ENCODE measurements around the gene ALDH1A3.

The ALDH1A3 gene

DNA sequence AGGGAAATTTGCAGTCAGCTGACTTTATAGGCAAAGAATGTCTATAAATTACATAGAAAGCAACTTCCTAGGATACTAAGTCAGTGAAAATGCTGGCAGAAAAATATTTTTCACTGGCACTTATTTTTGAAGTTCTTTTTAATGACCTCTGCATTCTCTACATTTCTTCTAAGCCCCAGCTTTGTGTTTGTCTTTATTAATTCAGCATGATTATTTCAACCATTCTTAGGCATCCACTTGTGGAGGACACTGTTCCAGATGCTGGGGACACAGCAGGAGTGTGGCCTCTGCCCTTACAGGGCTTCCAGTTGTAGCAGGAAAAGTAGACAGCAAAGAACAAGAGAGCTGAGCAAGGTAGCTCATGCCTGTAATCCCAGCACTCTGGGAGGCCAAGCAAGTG is 54.5 kb downstream of the ALDH1A3 start:
- no peaks in the 10 kb centered on the region for H3K36me3 ChIP-seq (ENCODE audit: insufficient read depth, low read length)
- no peak overlapping the region for H3K4me2 ChIP-seq (ENCODE audit: low read length)
- H3K4me3 ChIP-seq (ENCODE audit: low read length), result no peak overlapping the region
- no peaks in the 10 kb centered on the region for H3K27me3 ChIP-seq (ENCODE audit: control insufficient read depth, insufficient read depth, low read length)
- H3K9me3 ChIP-seq (replicated peaks; ENCODE audit: low read length), result no peaks in the 10 kb centered on the region
- peaks cover 8% of the 10 kb centered on the region for H3K4me1 ChIP-seq (ENCODE audit: control insufficient read depth, insufficient read depth, low read length)
- H3K9ac ChIP-seq (ENCODE audit: low read depth, low read length), result no peak overlapping the region

DNA sequence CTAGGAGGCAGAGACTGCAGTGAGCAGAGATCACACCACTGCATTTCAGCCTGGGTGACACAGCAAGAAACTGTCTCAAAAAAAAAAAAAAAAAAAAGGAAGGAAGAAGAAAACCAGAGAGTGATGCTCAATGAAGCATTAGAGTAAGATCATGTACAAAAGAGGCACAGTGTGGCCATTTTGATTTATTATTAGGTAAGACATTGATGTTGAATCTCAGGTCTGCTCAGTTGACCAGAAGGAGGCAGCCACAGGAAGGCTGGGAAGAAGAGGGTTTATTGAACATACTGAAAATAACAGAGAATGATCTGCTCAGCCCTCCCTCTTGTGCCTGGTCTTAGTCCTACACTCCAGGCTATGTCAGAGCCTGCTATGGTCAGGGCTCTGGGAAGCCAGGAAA is 55.1 kb downstream of the ALDH1A3 start:
- H3K36me3 ChIP-seq (ENCODE audit: insufficient read depth, low read length), result no peaks in the 10 kb centered on the region

DNA sequence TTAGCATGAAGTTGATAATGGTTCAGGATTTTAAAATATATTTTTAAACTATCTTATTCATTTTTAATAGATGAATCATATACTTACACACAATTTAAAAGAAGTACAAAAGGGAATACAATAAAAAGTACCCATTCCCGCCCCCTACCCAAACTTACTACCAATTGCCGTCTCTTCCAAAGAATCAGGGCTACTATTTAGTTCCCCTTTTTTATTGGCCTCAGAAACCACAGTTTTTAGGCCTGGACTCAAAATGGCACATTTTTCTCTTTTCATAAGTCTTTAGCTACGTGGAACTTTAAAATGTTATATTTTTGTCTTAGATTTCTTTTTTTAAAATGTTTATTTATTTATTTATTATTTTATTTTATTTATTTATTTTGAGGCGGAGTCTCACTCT is 57.5 kb downstream of the ALDH1A3 start:
- peaks cover 8% of the 10 kb centered on the region for H3K4me1 ChIP-seq (ENCODE audit: control insufficient read depth, insufficient read depth, low read length)
- no peaks in the 10 kb centered on the region for H3K9me3 ChIP-seq (replicated peaks; ENCODE audit: low read length)
- H3K4me2 ChIP-seq (ENCODE audit: low read length), result no peak overlapping the region
- H3K9ac ChIP-seq (ENCODE audit: low read depth, low read length), result no peak overlapping the region
- H3K4me3 ChIP-seq (ENCODE audit: low read length), result no peak overlapping the region
- H3K27me3 ChIP-seq (ENCODE audit: control insufficient read depth, insufficient read depth, low read length), result no peaks in the 10 kb centered on the region
- H3K36me3 ChIP-seq (ENCODE audit: insufficient read depth, low read length), result no peaks in the 10 kb centered on the region

More for the DNA sequence above, 55.1 kb downstream of the ALDH1A3 start:
- no peak overlapping the region for H3K4me3 ChIP-seq (ENCODE audit: low read length)
- no peak overlapping the region for H3K9ac ChIP-seq (ENCODE audit: low read depth, low read length)
- H3K4me2 ChIP-seq (ENCODE audit: low read length), result no peak overlapping the region
- H3K9me3 ChIP-seq (replicated peaks; ENCODE audit: low read length), result no peaks in the 10 kb centered on the region
- H3K4me1 ChIP-seq (ENCODE audit: control insufficient read depth, insufficient read depth, low read length), result peaks cover 8% of the 10 kb centered on the region
- H3K27me3 ChIP-seq (ENCODE audit: control insufficient read depth, insufficient read depth, low read length), result no peaks in the 10 kb centered on the region

DNA sequence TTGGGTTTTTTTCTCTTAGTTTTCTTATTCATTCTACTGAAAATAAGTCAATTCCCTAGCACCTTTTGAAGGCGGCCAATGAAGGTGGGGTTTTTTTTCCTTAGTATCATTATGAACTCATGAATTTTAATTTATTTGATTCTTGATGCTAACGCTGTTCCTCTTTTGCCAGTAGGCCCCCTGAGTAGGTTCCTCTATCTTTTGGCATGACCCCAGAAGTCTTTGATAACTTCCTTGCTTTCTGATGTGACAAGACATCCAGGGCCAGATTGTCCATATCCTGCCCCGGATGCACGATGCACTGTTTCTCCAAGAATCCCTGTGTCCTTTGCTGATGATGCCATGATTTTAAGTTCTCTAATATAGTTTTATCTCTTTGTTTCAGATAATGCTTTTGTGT is 60.2 kb downstream of the ALDH1A3 start:
- H3K4me1 ChIP-seq (ENCODE audit: control insufficient read depth, insufficient read depth, low read length), result peaks cover 7% of the 10 kb centered on the region
- no peak overlapping the region for H3K4me2 ChIP-seq (ENCODE audit: low read length)
- no peak overlapping the region for H3K4me3 ChIP-seq (ENCODE audit: low read length)
- H3K36me3 ChIP-seq (ENCODE audit: insufficient read depth, low read length), result no peaks in the 10 kb centered on the region
- no peaks in the 10 kb centered on the region for H3K27me3 ChIP-seq (ENCODE audit: control insufficient read depth, insufficient read depth, low read length)
- no peaks in the 10 kb centered on the region for H3K9me3 ChIP-seq (replicated peaks; ENCODE audit: low read length)
- H3K9ac ChIP-seq (ENCODE audit: low read depth, low read length), result no peak overlapping the region

DNA sequence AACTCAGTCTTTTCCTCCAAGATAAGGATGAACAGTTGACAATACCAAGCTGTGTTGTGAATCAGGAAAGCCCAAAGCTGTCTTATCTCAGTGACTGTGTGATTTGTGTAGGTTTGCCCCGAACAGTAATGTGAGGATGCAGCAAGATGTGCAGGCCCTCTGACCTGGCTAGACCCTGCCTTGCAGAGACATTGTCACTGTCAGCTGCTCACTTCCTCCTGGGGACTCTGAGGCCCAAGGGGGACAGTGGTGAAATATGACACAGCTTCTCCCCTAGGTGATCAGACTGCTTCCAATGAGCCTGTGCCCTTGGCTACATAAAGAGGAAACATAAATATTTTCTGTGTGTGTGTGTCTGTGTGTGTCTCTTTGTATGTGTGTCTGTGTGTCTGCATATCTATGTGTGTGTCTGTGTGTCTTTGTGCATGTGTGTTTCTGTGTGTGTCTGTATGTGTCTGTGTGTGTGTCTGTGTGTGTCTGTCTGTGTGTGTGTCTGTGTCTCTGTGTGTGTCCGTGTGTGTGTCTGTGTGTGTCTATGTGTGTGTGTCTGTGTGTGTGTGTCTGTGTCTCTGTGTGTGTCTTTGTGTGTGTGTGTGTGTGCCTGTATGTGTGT is 61.2 kb downstream of the ALDH1A3 start:
- Histone ChIP-seq H3K9ac (ENCODE audit: low read depth, low read length) (no peak overlapping the region), H3K4me3 (ENCODE audit: low read length) (no peak overlapping the region)

DNA sequence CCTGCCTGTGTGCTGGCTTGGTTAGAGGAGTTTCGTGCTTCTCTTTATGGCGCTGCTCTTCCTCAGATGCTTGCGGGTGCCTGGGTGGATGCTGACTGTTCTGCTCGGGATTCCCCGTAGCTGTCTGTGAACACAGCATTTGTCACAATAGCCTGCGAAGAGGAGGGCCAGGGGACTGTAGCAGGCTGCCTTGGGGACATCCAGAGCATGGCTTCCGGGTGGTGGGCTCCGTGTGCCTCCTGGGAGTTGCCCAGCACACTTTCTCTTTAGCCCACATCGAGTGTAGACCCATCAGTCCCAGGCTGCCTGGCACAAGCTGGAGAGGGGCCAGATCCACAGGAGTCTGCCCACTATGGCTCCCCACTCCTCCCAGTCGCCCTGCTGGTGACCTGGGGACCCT is 61.9 kb downstream of the ALDH1A3 start:
- H3K9ac ChIP-seq (ENCODE audit: low read depth, low read length), result no peak overlapping the region
- no peak overlapping the region for H3K4me3 ChIP-seq (ENCODE audit: low read length)
- peaks cover 7% of the 10 kb centered on the region for H3K4me1 ChIP-seq (ENCODE audit: control insufficient read depth, insufficient read depth, low read length)
- H3K36me3 ChIP-seq (ENCODE audit: insufficient read depth, low read length), result no peaks in the 10 kb centered on the region
- H3K9me3 ChIP-seq (replicated peaks; ENCODE audit: low read length), result no peaks in the 10 kb centered on the region
- no peaks in the 10 kb centered on the region for H3K27me3 ChIP-seq (ENCODE audit: control insufficient read depth, insufficient read depth, low read length)
- H3K4me2 ChIP-seq (ENCODE audit: low read length), result no peak overlapping the region

More for the DNA sequence above, 61.2 kb downstream of the ALDH1A3 start:
- H3K27me3 ChIP-seq (ENCODE audit: control insufficient read depth, insufficient read depth, low read length), result no peaks in the 10 kb centered on the region
- no peaks in the 10 kb centered on the region for H3K36me3 ChIP-seq (ENCODE audit: insufficient read depth, low read length)
- H3K4me1 ChIP-seq (ENCODE audit: control insufficient read depth, insufficient read depth, low read length), result peaks cover 7% of the 10 kb centered on the region
- H3K4me2 ChIP-seq (ENCODE audit: low read length), result no peak overlapping the region
- no peaks in the 10 kb centered on the region for H3K9me3 ChIP-seq (replicated peaks; ENCODE audit: low read length)

DNA sequence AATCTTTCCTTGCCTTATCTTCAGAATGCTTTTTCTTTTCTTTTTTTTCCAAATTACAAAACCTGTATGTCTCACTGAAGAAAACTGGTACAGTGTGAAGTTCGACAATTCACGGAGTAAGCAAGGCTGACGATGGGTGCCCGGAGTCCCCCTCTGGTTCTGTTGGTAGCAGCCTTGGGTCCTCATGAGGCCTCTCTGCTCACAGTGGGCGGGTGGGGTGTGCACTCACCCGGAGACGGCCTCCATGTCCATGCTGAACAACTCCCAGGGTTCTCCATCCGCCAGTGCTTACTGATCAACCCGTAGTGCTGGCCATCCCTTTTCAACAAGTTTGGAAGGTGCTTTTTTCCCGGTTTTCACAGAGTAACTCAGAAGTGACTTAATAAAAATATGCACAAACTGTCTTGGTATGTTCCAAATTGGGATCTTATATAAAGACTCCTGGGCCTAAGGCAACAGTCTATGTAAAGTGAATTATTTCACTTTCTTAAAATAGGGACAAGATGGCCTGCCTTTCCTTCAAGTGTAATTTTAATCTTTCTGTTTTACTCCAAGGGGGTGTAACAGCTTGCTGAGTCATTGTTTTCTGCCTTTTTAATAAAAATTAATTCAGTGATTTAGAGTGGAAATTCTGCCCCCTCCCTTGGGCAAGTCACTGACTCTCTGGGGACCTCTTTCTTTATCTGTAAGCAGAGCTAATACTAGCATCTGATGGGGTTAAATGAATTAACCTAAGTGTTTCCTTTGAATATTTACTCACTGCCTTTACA is 63.2 kb downstream of the ALDH1A3 start:
- Histone ChIP-seq H3K9me3 (replicated peaks; ENCODE audit: low read length) (no peaks in the 10 kb centered on the region), H3K36me3 (ENCODE audit: insufficient read depth, low read length) (no peaks in the 10 kb centered on the region), H3K27me3 (ENCODE audit: control insufficient read depth, insufficient read depth, low read length) (no peaks in the 10 kb centered on the region), H3K4me2 (ENCODE audit: low read length) (no peak overlapping the region), H3K9ac (ENCODE audit: low read depth, low read length) (no peak overlapping the region), H3K4me3 (ENCODE audit: low read length) (no peak overlapping the region), H3K4me1 (ENCODE audit: control insufficient read depth, insufficient read depth, low read length) (peaks cover 7% of the 10 kb centered on the region)

GRCh38 chr15:100944244-100944895 is 64.7 kb downstream of the ALDH1A3 start:
- Histone ChIP-seq H3K4me3 (ENCODE audit: low read length) (no peak overlapping the region), H3K9ac (ENCODE audit: low read depth, low read length) (no peak overlapping the region), H3K4me2 (ENCODE audit: low read length) (no peak overlapping the region), H3K9me3 (replicated peaks; ENCODE audit: low read length) (no peaks in the 10 kb centered on the region), H3K4me1 (ENCODE audit: control insufficient read depth, insufficient read depth, low read length) (peaks cover 7% of the 10 kb centered on the region), H3K36me3 (ENCODE audit: insufficient read depth, low read length) (no peaks in the 10 kb centered on the region), H3K27me3 (ENCODE audit: control insufficient read depth, insufficient read depth, low read length) (no peaks in the 10 kb centered on the region)

DNA sequence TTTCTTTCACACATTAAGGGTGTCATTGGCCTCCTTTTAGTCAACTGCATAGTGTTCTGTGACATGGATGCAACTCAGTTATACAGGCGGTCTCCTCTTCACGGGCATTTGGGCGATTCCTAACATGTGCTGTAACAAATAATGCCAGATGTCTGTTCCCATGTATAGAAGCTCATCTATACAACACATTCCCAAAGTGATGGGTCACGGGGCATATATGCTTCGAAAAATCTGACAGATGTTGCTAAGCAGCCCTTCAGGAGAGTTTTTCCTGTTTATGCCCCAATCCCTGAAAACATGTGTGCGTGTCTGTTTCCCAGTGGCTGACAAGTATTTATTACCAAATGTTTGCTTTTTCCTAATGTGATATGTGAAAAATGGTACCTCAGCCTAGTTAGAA is 65.4 kb downstream of the ALDH1A3 start:
- Histone ChIP-seq H3K4me3 (ENCODE audit: low read length) (no peak overlapping the region), H3K4me1 (ENCODE audit: control insufficient read depth, insufficient read depth, low read length) (peaks cover 7% of the 10 kb centered on the region), H3K9ac (ENCODE audit: low read depth, low read length) (no peak overlapping the region), H3K27me3 (ENCODE audit: control insufficient read depth, insufficient read depth, low read length) (no peaks in the 10 kb centered on the region), H3K4me2 (ENCODE audit: low read length) (no peak overlapping the region), H3K9me3 (replicated peaks; ENCODE audit: low read length) (no peaks in the 10 kb centered on the region), H3K36me3 (ENCODE audit: insufficient read depth, low read length) (no peaks in the 10 kb centered on the region)

- no peak overlapping the region for H3K9ac ChIP-seq (ENCODE audit: low read depth, low read length)
- no peaks in the 10 kb centered on the region for H3K27me3 ChIP-seq (ENCODE audit: control insufficient read depth, insufficient read depth, low read length)
- peaks cover 4% of the 10 kb centered on the region for H3K4me1 ChIP-seq (ENCODE audit: control insufficient read depth, insufficient read depth, low read length)
- no peaks in the 10 kb centered on the region for H3K9me3 ChIP-seq (replicated peaks; ENCODE audit: low read length)
- H3K4me2 ChIP-seq (ENCODE audit: low read length), result no peak overlapping the region
- no peak overlapping the region for H3K4me3 ChIP-seq (ENCODE audit: low read length)
- H3K36me3 ChIP-seq (ENCODE audit: insufficient read depth, low read length), result no peaks in the 10 kb centered on the region
Measured at GRCh38 chr15:100947760-100948429, 68.3 kb downstream of the ALDH1A3 start.

GRCh38 chr15:100948430-100948762 is 68.8 kb downstream of the ALDH1A3 start:
- H3K9ac ChIP-seq (ENCODE audit: low read depth, low read length), result no peak overlapping the region
- no peak overlapping the region for H3K4me3 ChIP-seq (ENCODE audit: low read length)
- H3K36me3 ChIP-seq (ENCODE audit: insufficient read depth, low read length), result no peaks in the 10 kb centered on the region
- H3K27me3 ChIP-seq (ENCODE audit: control insufficient read depth, insufficient read depth, low read length), result no peaks in the 10 kb centered on the region
- H3K4me2 ChIP-seq (ENCODE audit: low read length), result no peak overlapping the region
- no peaks in the 10 kb centered on the region for H3K4me1 ChIP-seq (ENCODE audit: control insufficient read depth, insufficient read depth, low read length)
- no peaks in the 10 kb centered on the region for H3K9me3 ChIP-seq (replicated peaks; ENCODE audit: low read length)

Data from skeletal muscle satellite cell (primary cell).